Measurements from ENCODE around the gene KLK4. TPM values are rescaled to one million over a fixed set of nuclear protein-coding genes. Genes with fewer than 3 reads are reported as not detected.

KLK4 gene
- polyA plus RNA-seq, 1 of the 3 experiments (the other 2 are of a cell fraction): not detected

- Histone ChIP-seq H3K4me1 (ENCODE audit: control insufficient read depth in 1 of 2, insufficient read depth in 2 of 2, low read depth in 1 of 2, low read length in 1 of 2) (no peaks in the 10 kb centered on the region), H3K79me2 (ENCODE audit: insufficient read depth) (no peaks in the 10 kb centered on the region), H4K20me1 (ENCODE audit: insufficient read depth) (no peaks in the 10 kb centered on the region), H3K4me2 (no peak overlapping the region), H3K4me3 (ENCODE audit: low read depth in 2 of 2, low read length in 1 of 2) (no peak overlapping the region), H2AFZ (ENCODE audit: low read depth) (no peak overlapping the region), H3F3A (replicated peaks; ENCODE audit: insufficient read depth) (no peaks in the 10 kb centered on the region), H3K9me2 (no peaks in the 10 kb centered on the region), H3K9me3 (no peaks in the 10 kb centered on the region), H3K27ac (ENCODE audit: low read depth in 2 of 2, low read length in 1 of 2) (no peak overlapping the region), H3K36me3 (replicated peaks in 1 of 2; ENCODE audit: control insufficient read depth in 1 of 2, insufficient read depth in 2 of 2, low read length in 1 of 2) (no peaks in the 10 kb centered on the region), H3K27me3 (ENCODE audit: insufficient read depth) (peaks cover 9% of the 10 kb centered on the region; the same call in 1 of the 2 replicates), H3K9ac (no peak overlapping the region)
- no peak for DNase-seq
- 40% methylated on average over 5 of the region's 5 CpGs for WGBS (ENCODE audit: low lambda C conversion rate)
- TF ChIP-seq TAF1 (IDR thresholded peaks at IDR 0.05; ENCODE audit: borderline replicate concordance, low read depth, low read length): no peak
- TF ChIP-seq EP300 (IDR thresholded peaks at IDR 0.05; ENCODE audit: borderline replicate concordance in 1 of 2, low read depth in 1 of 2, low read length in 1 of 2): no peak
- no peak for TF ChIP-seq EZH2phosphoT487 (IDR thresholded peaks at IDR 0.05; ENCODE audit: borderline replicate concordance, low read depth)
- TF ChIP-seq JUND (IDR thresholded peaks at IDR 0.05): no peak
- no peak for TF ChIP-seq RCOR1 (IDR thresholded peaks at IDR 0.05; ENCODE audit: low read length)
- TF ChIP-seq, protein P1, sequence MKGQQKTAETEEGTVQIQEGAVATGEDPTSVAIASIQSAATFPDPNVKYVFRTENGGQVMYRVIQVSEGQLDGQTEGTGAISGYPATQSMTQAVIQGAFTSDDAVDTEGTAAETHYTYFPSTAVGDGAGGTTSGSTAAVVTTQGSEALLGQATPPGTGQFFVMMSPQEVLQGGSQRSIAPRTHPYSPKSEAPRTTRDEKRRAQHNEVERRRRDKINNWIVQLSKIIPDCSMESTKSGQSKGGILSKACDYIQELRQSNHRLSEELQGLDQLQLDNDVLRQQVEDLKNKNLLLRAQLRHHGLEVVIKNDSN (IDR thresholded peaks at IDR 0.05; ENCODE audit: borderline replicate concordance, low read depth): no peak
- TF ChIP-seq SMC3 (IDR thresholded peaks at IDR 0.05; ENCODE audit: low read depth, low read length): no peak
- TF ChIP-seq MAX (IDR thresholded peaks at IDR 0.05; ENCODE audit: low read depth): no peak
- TF ChIP-seq TCF12 (IDR thresholded peaks at IDR 0.05): no peak
- no peak for TF ChIP-seq NFIC (IDR thresholded peaks at IDR 0.05; ENCODE audit: borderline replicate concordance)
- no peak for TF ChIP-seq RAD21 (IDR thresholded peaks at IDR 0.05; ENCODE audit: low read length)
- TF ChIP-seq FOXM1 (IDR thresholded peaks at IDR 0.05; ENCODE audit: low read depth): no peak
- no peak for TF ChIP-seq TEAD4 (IDR thresholded peaks at IDR 0.05; ENCODE audit: borderline replicate concordance, insufficient read depth)
- TF ChIP-seq GABPA (IDR thresholded peaks at IDR 0.05; ENCODE audit: low read depth): no peak
- no peak for TF ChIP-seq RXRA (IDR thresholded peaks at IDR 0.05; ENCODE audit: borderline replicate concordance, low read depth)
- TF ChIP-seq, protein P2, sequence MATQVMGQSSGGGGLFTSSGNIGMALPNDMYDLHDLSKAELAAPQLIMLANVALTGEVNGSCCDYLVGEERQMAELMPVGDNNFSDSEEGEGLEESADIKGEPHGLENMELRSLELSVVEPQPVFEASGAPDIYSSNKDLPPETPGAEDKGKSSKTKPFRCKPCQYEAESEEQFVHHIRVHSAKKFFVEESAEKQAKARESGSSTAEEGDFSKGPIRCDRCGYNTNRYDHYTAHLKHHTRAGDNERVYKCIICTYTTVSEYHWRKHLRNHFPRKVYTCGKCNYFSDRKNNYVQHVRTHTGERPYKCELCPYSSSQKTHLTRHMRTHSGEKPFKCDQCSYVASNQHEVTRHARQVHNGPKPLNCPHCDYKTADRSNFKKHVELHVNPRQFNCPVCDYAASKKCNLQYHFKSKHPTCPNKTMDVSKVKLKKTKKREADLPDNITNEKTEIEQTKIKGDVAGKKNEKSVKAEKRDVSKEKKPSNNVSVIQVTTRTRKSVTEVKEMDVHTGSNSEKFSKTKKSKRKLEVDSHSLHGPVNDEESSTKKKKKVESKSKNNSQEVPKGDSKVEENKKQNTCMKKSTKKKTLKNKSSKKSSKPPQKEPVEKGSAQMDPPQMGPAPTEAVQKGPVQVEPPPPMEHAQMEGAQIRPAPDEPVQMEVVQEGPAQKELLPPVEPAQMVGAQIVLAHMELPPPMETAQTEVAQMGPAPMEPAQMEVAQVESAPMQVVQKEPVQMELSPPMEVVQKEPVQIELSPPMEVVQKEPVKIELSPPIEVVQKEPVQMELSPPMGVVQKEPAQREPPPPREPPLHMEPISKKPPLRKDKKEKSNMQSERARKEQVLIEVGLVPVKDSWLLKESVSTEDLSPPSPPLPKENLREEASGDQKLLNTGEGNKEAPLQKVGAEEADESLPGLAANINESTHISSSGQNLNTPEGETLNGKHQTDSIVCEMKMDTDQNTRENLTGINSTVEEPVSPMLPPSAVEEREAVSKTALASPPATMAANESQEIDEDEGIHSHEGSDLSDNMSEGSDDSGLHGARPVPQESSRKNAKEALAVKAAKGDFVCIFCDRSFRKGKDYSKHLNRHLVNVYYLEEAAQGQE (IDR thresholded peaks at IDR 0.05; ENCODE audit: low read depth, low read length): no peak
- no peak for TF ChIP-seq ELF1 (IDR thresholded peaks at IDR 0.05)
- ChIA-PET CTCF (interaction anchor here (1.1 kb wide), 1 partner anchor 181 kb away, joined by 3 read pairs; no protein-coding TSS in a partner anchor), POLR2A (no interaction called here)
Measured at GRCh38 chr19:50891253-50891625, 20.0 kb downstream of the KLK4 start.

Measured in SK-N-SH (cell line).